ENCODE results near the gene TFF2.

Gene TFF2

GRCh38 chr21:42305707-42306147, 45.1 kb downstream of the TFF2 start:
- DNase-seq (ENCODE audit: low read depth), result no peak

- no peak for DNase-seq (ENCODE audit: low read depth)
These were observed 46.0 kb downstream of the TFF2 start for GRCh38 chr21:42304556-42305454.

GRCh38 chr21:42303443-42303842, 47.4 kb downstream of the TFF2 start:
- no peak for DNase-seq (ENCODE audit: low read depth)

- no peak for DNase-seq (ENCODE audit: low read depth)
These were observed 48.0 kb downstream of the TFF2 start for GRCh38 chr21:42302794-42303193.

- DNase-seq (ENCODE audit: low read depth), result no peak
These were observed 48.6 kb downstream of the TFF2 start for GRCh38 chr21:42302076-42302650.

- no peak for DNase-seq (ENCODE audit: low read depth)
These were observed 49.3 kb downstream of the TFF2 start for GRCh38 chr21:42301371-42302075.

- DNase-seq (ENCODE audit: low read depth), result no peak
These were observed 49.8 kb downstream of the TFF2 start for GRCh38 chr21:42300956-42301355.

GRCh38 chr21:42300045-42300583, 50.7 kb downstream of the TFF2 start:
- DNase-seq (ENCODE audit: low read depth), result no peak

- no peak for DNase-seq (ENCODE audit: low read depth)
These were observed 51.3 kb downstream of the TFF2 start for GRCh38 chr21:42299324-42300044.

- DNase-seq (ENCODE audit: low read depth), result no peak
These were observed 52.1 kb downstream of the TFF2 start for GRCh38 chr21:42298657-42299056.

GRCh38 chr21:42298237-42298636, 52.6 kb downstream of the TFF2 start:
- DNase-seq (ENCODE audit: low read depth), result no peak

GRCh38 chr21:42297377-42297776, 53.4 kb downstream of the TFF2 start:
- DNase-seq (ENCODE audit: low read depth), result no peak

GRCh38 chr21:42296501-42296900, 54.3 kb downstream of the TFF2 start:
- DNase-seq (ENCODE audit: low read depth), result no peak

Measured in T follicular helper cell (primary cell).